Smooth muscle cell (in vitro differentiated cells): ENCODE results near the gene SLC20A1. TPM values are rescaled to one million over a fixed set of nuclear protein-coding genes. Genes with fewer than 3 reads are reported as not detected.

Source experiments
- DNase-seq: peaks from one replicate; lab custom pipeline; 2025; ENCODE audit not compliant: unreplicated experiment; lab: John Stamatoyannopoulos, UW
- H2AFZ ChIP-seq: fragments of 200-600 bp; sonication (generic); 2 replicates; pipeline ENCODE4 v1.6.0; 2016; ENCODE audit warnings: antibody characterized with exemption, low read depth, mild to moderate bottlenecking
- H3F3A ChIP-seq: fragments of 200-600 bp; sonication (generic); 2 replicates; pipeline ENCODE4 v1.6.0; 2017; ENCODE audit warnings: antibody characterized with exemption, low read depth
- H3K27ac ChIP-seq: fragments of 200-600 bp; sonication (generic); 2 replicates; pipeline ENCODE4 v1.5.1; 2016; ENCODE audit warnings: low read depth, mild to moderate bottlenecking
- H3K27me3 ChIP-seq: fragments of 200-600 bp; sonication (generic); 2 replicates; pipeline ENCODE4 v1.6.1; 2016; ENCODE audit warnings: low read depth, mild to moderate bottlenecking
- H3K36me3 ChIP-seq: fragments of 200-600 bp; sonication (generic); 2 replicates; pipeline ENCODE4 v1.5.1; 2016; ENCODE audit warnings: low read depth
- H3K4me1 ChIP-seq: fragments of 200-600 bp; sonication (generic); 2 replicates; pipeline ENCODE4 v1.5.1; 2016; ENCODE audit warnings: low read depth
- H3K4me2 ChIP-seq: fragments of 200-600 bp; sonication (generic); 2 replicates; pipeline ENCODE4 v1.6.0; 2016; ENCODE audit warnings: mild to moderate bottlenecking
- H3K4me3 ChIP-seq: fragments of 200-600 bp; sonication (generic); 2 replicates; pipeline ENCODE4 v1.5.1; 2016; ENCODE audit warnings: mild to moderate bottlenecking
- H3K79me2 ChIP-seq: fragments of 200-600 bp; sonication (generic); 2 replicates; pipeline ENCODE4 v1.6.0; 2016; ENCODE audit warnings: low read depth, mild to moderate bottlenecking
- H3K9ac ChIP-seq: fragments of 200-600 bp; sonication (generic); 2 replicates; pipeline ENCODE4 v1.6.0; 2016; ENCODE audit warnings: low read depth
- H3K9me3 ChIP-seq: fragments of 200-600 bp; sonication (generic); replicated peaks from 2 replicates; pipeline ENCODE4 v1.5.1; 2016; ENCODE audit warnings: low read depth
- H4K20me1 ChIP-seq: fragments of 200-600 bp; sonication (generic); 2 replicates; pipeline ENCODE4 v1.6.0; 2016; ENCODE audit warnings: low read depth
- CTCF ChIP-seq: fragments of 200-600 bp; sonication (generic); IDR thresholded peaks from 2 replicates; pipeline ENCODE4 v1.5.1; 2017; ENCODE audit warnings: borderline replicate concordance, mild to moderate bottlenecking, antibody characterized with exemption; ENCODE audit not compliant: insufficient read depth, poor library complexity, severe bottlenecking
- WGBS: methylation state at CpG from one replicate; pipeline ENCODE4 v1.1.7; 2016; ENCODE audit warnings: low lambda C conversion rate; 5-methylcytosine and 5-hydroxymethylcytosine counted together
- polyA plus RNA-seq: library from polyadenylated mRNA; unstranded; fragments of >200 nt; fragmentation: Nextera tagmentation; extraction: Ambion mirVana; gene quantifications from 2 replicates; pipeline ENCODE4 v1.2.1, GENCODE V29; 2016
- total RNA-seq: library from RNA; depleted of rRNA; stranded (reverse); fragments of >200 nt; gene quantifications from 2 replicates; pipeline ENCODE4 v1.2.3, GENCODE V29; 2014

The SLC20A1 gene
- total and polyA plus RNA-seq, 2 experiments from 2014 or later = 93.4 to 106 TPM

GRCh38 chr2:112640800-112641675 is 4.7 kb upstream of the SLC20A1 start:
- WGBS = 27% methylated on average over 8 of the region's 8 CpGs
- Histone ChIP-seq H3K4me1 (peaks cover 12% of the 10 kb centered on the region), H4K20me1 (no peaks in the 10 kb centered on the region), H2AFZ (peak overlapping the region; percentile 5), H3K36me3 (no peaks in the 10 kb centered on the region), H3K27me3 (no peaks in the 10 kb centered on the region), H3K4me3 (no peak overlapping the region), H3K79me2 (peaks cover 2% of the 10 kb centered on the region), H3K9me3 (no peaks in the 10 kb centered on the region), H3F3A (peaks cover 25% of the 10 kb centered on the region), H3K9ac (peak overlapping the region; percentile 38), H3K27ac (peak overlapping the region; percentile 85), H3K4me2 (peak overlapping the region; percentile 65)
- TF ChIP-seq CTCF = no peak
- DNase-seq = no peak

GRCh38 chr2:112641701-112642100 is 4.0 kb upstream of the SLC20A1 start:
- peaks cover 14% of the 10 kb centered on the region for H3K4me1 ChIP-seq
- H4K20me1 ChIP-seq = peaks cover 5% of the 10 kb centered on the region
- H2AFZ ChIP-seq = no peak overlapping the region
- H3K36me3 ChIP-seq = no peaks in the 10 kb centered on the region
- H3K27me3 ChIP-seq = no peaks in the 10 kb centered on the region
- WGBS = 40% methylated on average over 2 of the region's 2 CpGs
- peaks cover 25% of the 10 kb centered on the region for H3F3A ChIP-seq
- H3K4me2 ChIP-seq = peak overlapping the region; percentile 65
- peak overlapping the region; percentile 85 for H3K27ac ChIP-seq
- H3K9ac ChIP-seq = no peak overlapping the region
- no peaks in the 10 kb centered on the region for H3K9me3 ChIP-seq
- no peak for TF ChIP-seq CTCF
- H3K4me3 ChIP-seq = no peak overlapping the region
- DNase-seq = no peak
- peaks cover 8% of the 10 kb centered on the region for H3K79me2 ChIP-seq

GRCh38 chr2:112642561-112642960 is 3.2 kb upstream of the SLC20A1 start:
- peaks cover 14% of the 10 kb centered on the region for H4K20me1 ChIP-seq
- WGBS = 91% methylated on average over 5 of the region's 5 CpGs
- H3K27ac ChIP-seq = peak overlapping the region; percentile 85

More at GRCh38 chr2:112642561-112642960, 3.2 kb upstream of the SLC20A1 start:
- peaks cover 23% of the 10 kb centered on the region for H3K4me1 ChIP-seq
- H3K27me3 ChIP-seq = no peaks in the 10 kb centered on the region
- TF ChIP-seq CTCF = no peak
- H3K79me2 ChIP-seq = peaks cover 17% of the 10 kb centered on the region
- H3F3A ChIP-seq = peaks cover 25% of the 10 kb centered on the region
- H3K9me3 ChIP-seq = no peaks in the 10 kb centered on the region
- H3K36me3 ChIP-seq = no peaks in the 10 kb centered on the region
- H3K4me2 ChIP-seq = no peak overlapping the region
- no peak overlapping the region for H2AFZ ChIP-seq
- no peak overlapping the region for H3K4me3 ChIP-seq
- DNase-seq = no peak
- H3K9ac ChIP-seq = no peak overlapping the region
